Measurements from ENCODE around the gene SLIT3. TPM values are rescaled to one million over a fixed set of nuclear protein-coding genes. Genes with fewer than 3 reads are reported as not detected.

The SLIT3 gene
- total RNA-seq, 4 donors from 2014 or later, result 0.97 to 6.1 (median 3.4) TPM

DNA sequence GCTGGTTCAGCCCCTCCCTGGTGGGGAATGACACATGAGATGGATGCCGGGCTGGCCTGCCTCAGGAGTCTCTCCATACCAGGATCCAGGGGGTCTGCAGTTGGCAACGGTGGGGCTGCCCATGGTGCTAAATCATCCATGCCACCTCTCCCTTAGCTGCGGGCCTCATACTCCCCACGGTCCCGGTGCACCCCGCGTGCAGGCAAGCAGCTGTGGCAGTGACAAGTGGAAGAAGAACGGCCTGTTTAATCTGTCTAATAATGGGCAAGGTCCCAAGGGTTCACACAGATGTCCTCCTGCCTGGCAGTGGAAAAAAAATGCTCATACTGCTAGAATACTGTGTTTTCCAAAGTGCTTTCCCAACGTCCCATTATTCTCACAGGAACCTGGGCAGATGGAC, 524.9 kb downstream of the SLIT3 start:
- TF ChIP-seq CTCF (IDR thresholded peaks at IDR 0.05 in 4 of 5, conservative IDR thresholded peaks at IDR 0.05 in 1 of 5), result no peak
- no peak for TF ChIP-seq POLR2A (IDR thresholded peaks at IDR 0.05)
- Histone ChIP-seq H3K27ac (no peak overlapping the region), H3K27me3 (no peaks in the 10 kb centered on the region), H3K4me3 (no peak overlapping the region), H3K36me3 (no peaks in the 10 kb centered on the region), H3K9me3 (no peaks in the 10 kb centered on the region), H3K4me1 (no peaks in the 10 kb centered on the region)
- in situ Hi-C loops (cut with MboI; ENCODE audit: low sequenced_read_pairs in 4 of 4), result no loop called here
- ATAC-seq (no peak), DNase-seq (no peak)
- intact Hi-C loops (cut with DNase I; ENCODE audit: low total_unique reads), result no loop called here

GRCh38 chr5:168773226-168773625, 527.7 kb downstream of the SLIT3 start:
- ATAC-seq (no peak), DNase-seq (no peak)
- Histone ChIP-seq H3K36me3 (no peaks in the 10 kb centered on the region), H3K9me3 (no peaks in the 10 kb centered on the region), H3K27ac (no peak overlapping the region), H3K4me3 (no peak overlapping the region), H3K4me1 (no peaks in the 10 kb centered on the region), H3K27me3 (no peaks in the 10 kb centered on the region)
- TF ChIP-seq POLR2A (IDR thresholded peaks at IDR 0.05) (no peak), CTCF (IDR thresholded peaks at IDR 0.05 in 4 of 5, conservative IDR thresholded peaks at IDR 0.05 in 1 of 5) (no peak)
- intact Hi-C loops (cut with DNase I; ENCODE audit: low total_unique reads) (no loop called here), in situ Hi-C loops (cut with MboI; ENCODE audit: low sequenced_read_pairs in 4 of 4) (no loop called here)

DNA sequence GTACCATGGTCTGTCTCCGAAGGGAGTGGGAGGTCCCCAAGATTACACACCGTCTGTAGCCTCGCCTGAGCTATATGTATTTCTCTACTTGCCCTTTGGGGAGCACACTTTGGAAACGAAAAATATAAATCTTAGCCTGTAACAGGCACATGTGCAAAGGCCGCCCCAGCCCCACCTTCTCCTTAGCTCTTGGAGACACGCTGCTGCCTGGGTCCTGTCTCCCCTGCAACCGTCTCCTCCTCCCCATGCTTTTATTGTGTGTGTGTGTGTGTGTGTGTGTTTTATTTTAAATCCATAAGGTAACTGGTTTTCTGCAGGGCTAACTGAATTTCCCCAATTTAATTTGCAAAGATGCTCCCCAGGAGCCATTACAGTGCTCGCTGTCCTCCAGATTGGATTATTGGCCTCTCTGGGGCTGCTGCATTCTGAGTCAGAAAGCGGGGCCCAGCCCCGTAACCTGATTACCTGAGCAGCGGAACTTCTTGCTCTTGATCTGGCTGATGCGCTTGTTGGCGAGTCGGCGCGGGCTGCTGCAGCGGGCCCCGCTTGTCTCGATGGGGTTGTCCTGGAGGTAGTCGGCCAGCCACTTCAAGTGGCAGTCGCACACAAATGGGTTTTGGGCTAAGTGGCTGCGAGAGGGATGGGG, 528.5 kb downstream of the SLIT3 start:
- in situ Hi-C loops (cut with MboI; ENCODE audit: low sequenced_read_pairs in 4 of 4) (no loop called here), intact Hi-C loops (cut with DNase I; ENCODE audit: low total_unique reads) (no loop called here)
- Histone ChIP-seq H3K4me1 (no peaks in the 10 kb centered on the region), H3K9me3 (no peaks in the 10 kb centered on the region), H3K27me3 (no peaks in the 10 kb centered on the region), H3K27ac (no peak overlapping the region), H3K36me3 (no peaks in the 10 kb centered on the region), H3K4me3 (no peak overlapping the region)
- TF ChIP-seq CTCF (IDR thresholded peaks at IDR 0.05 in 4 of 5, conservative IDR thresholded peaks at IDR 0.05 in 1 of 5) (no peak), POLR2A (IDR thresholded peaks at IDR 0.05) (no peak)
- no peak for DNase-seq
- ATAC-seq, result no peak

GRCh38 chr5:168771678-168772077, 529.3 kb downstream of the SLIT3 start:
- no peak for DNase-seq
- Histone ChIP-seq H3K4me3 (no peak overlapping the region), H3K9me3 (no peaks in the 10 kb centered on the region), H3K27me3 (no peaks in the 10 kb centered on the region), H3K4me1 (no peaks in the 10 kb centered on the region), H3K27ac (no peak overlapping the region), H3K36me3 (no peaks in the 10 kb centered on the region)
- in situ Hi-C loops (cut with MboI; ENCODE audit: low sequenced_read_pairs in 4 of 4), result no loop called here
- no peak for ATAC-seq
- TF ChIP-seq POLR2A (IDR thresholded peaks at IDR 0.05), result no peak
- no peak for TF ChIP-seq CTCF (IDR thresholded peaks at IDR 0.05 in 4 of 5, conservative IDR thresholded peaks at IDR 0.05 in 1 of 5)
- intact Hi-C loops (cut with DNase I; ENCODE audit: low total_unique reads), result no loop called here

DNA sequence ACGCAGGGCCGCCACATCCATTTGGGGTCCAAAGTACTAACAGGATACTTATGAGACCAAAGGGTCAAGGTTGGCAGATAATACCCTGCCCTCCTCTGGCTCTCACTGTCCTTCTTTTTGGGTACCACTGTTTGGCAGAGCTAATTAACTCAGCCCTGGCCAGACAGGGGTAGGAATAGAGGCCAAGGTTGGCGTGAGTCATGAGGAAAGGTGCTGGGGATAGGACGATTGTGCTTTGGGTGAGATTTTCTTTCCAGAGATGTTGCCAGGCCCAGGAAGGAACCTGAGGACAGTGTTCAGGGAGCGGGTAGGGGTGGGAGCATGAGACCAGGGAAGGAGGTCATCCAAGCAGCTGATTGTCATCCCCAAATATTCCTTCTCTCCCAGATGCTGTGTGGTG, 529.9 kb downstream of the SLIT3 start:
- no peak for TF ChIP-seq CTCF (IDR thresholded peaks at IDR 0.05 in 4 of 5, conservative IDR thresholded peaks at IDR 0.05 in 1 of 5)
- no peak for TF ChIP-seq POLR2A (IDR thresholded peaks at IDR 0.05)
- Histone ChIP-seq H3K4me1 (no peaks in the 10 kb centered on the region), H3K4me3 (no peak overlapping the region), H3K9me3 (no peaks in the 10 kb centered on the region), H3K27me3 (no peaks in the 10 kb centered on the region), H3K27ac (no peak overlapping the region), H3K36me3 (no peaks in the 10 kb centered on the region)
- intact Hi-C loops (cut with DNase I; ENCODE audit: low total_unique reads), result no loop called here
- no peak for DNase-seq
- in situ Hi-C loops (cut with MboI; ENCODE audit: low sequenced_read_pairs in 4 of 4), result no loop called here
- ATAC-seq, result no peak

Measured in gastrocnemius medialis (tissue), 4 donors.